Endodermal cell (in vitro differentiated cells): ENCODE measurements around the gene CPN2. TPM values are rescaled to one million over a fixed set of nuclear protein-coding genes. Genes with fewer than 3 reads are reported as not detected.

Experiments
- DNase-seq: peaks from one replicate; pipeline ENCODE4 v3.0.0-alpha.2; 2017
- H3K27ac ChIP-seq: 2 replicates; pipeline ENCODE4 v1.5.1; 2013; ENCODE audit warnings: mild to moderate bottlenecking, low read depth, low read length, moderate library complexity
- H3K27me3 ChIP-seq: 2 replicates; pipeline ENCODE4 v1.6.1; 2013; ENCODE audit warnings: mild to moderate bottlenecking, low read length, moderate library complexity; ENCODE audit not compliant: insufficient read depth, control insufficient read depth, poor library complexity, severe bottlenecking
- H3K36me3 ChIP-seq: 2 replicates; pipeline ENCODE4 v1.7.0; 2013; ENCODE audit warnings: mild to moderate bottlenecking, low read length, moderate library complexity; ENCODE audit not compliant: control insufficient read depth, insufficient read depth
- H3K4me1 ChIP-seq: one replicate; pipeline ENCODE4 v1.7.0; 2013; ENCODE audit warnings: low read length; ENCODE audit not compliant: control insufficient read depth, insufficient read depth
- H3K4me3 ChIP-seq: 2 replicates; pipeline ENCODE4 v1.5.1; 2013; ENCODE audit warnings: mild to moderate bottlenecking, low read length, moderate library complexity
- H3K9ac ChIP-seq: 2 replicates; pipeline ENCODE4 v1.6.1; 2013; ENCODE audit warnings: mild to moderate bottlenecking, low read length, moderate library complexity; ENCODE audit not compliant: poor library complexity, severe bottlenecking; ENCODE audit errors: extremely low read depth
- H3K9me3 ChIP-seq: 2 replicates; pipeline ENCODE4 v1.6.1; 2013; ENCODE audit warnings: mild to moderate bottlenecking, low read length, moderate library complexity; ENCODE audit not compliant: control insufficient read depth
- H3K27ac Mint-ChIP-seq: 2 replicates; pipeline ENCODE4 v1.8.0; 2020; ENCODE audit warnings: mixed read lengths
- H3K27me3 Mint-ChIP-seq: 2 replicates; pipeline ENCODE4 v1.8.0; 2021; ENCODE audit warnings: mild to moderate bottlenecking, mixed read lengths; ENCODE audit not compliant: insufficient read depth
- H3K36me3 Mint-ChIP-seq: 2 replicates; pipeline ENCODE4 v1.8.0; 2020; ENCODE audit warnings: low read depth, mixed read lengths
- H3K4me1 Mint-ChIP-seq: 2 replicates; pipeline ENCODE4 v1.8.0; 2020; ENCODE audit warnings: mixed read lengths
- H3K4me3 Mint-ChIP-seq: 2 replicates; pipeline ENCODE4 v1.8.0; 2020; ENCODE audit warnings: mild to moderate bottlenecking, moderate library complexity, mixed read lengths
- H3K9me3 Mint-ChIP-seq: 2 replicates; pipeline ENCODE4 v1.8.0; 2020; ENCODE audit warnings: mild to moderate bottlenecking, mixed read lengths
- WGBS, 2 experiments: methylation state at CpG; one replicate each; pipeline versions ENCODE4 v1.1.5 to v1.1.7; 2013; ENCODE audit warnings: missing lambda C conversion rate in 2 of 2, mixed read lengths in 1 of 2; ENCODE audit not compliant: insufficient coverage in 1 of 2, insufficient read length in 1 of 2; 5-methylcytosine and 5-hydroxymethylcytosine counted together
- total RNA-seq, 2 donors: library from RNA; stranded (reverse); fragmentation: NEBNext Ultra II Directional in 1 of 2; extraction: Animal tissue kit (Norgen Biotek cat#: 25700) in 1 of 2; gene quantifications; 2 replicates in 1 of 2; 3 replicates in 1 of 2; pipeline ENCODE4 v1.2.1, GENCODE V29; 2021
- TF ChIP-seq, protein P1 (sequence below): fragments of 200-600 bp; sonication (generic); conservative IDR thresholded peaks from 2 replicates; pipeline ENCODE4 v1.5.0; 2021; ENCODE audit warnings: antibody characterized with exemption, mild to moderate bottlenecking

Gene CPN2
- total RNA-seq, 2 donors from 2014 or later, result 0.22 TPM; not detected in 1

DNA sequence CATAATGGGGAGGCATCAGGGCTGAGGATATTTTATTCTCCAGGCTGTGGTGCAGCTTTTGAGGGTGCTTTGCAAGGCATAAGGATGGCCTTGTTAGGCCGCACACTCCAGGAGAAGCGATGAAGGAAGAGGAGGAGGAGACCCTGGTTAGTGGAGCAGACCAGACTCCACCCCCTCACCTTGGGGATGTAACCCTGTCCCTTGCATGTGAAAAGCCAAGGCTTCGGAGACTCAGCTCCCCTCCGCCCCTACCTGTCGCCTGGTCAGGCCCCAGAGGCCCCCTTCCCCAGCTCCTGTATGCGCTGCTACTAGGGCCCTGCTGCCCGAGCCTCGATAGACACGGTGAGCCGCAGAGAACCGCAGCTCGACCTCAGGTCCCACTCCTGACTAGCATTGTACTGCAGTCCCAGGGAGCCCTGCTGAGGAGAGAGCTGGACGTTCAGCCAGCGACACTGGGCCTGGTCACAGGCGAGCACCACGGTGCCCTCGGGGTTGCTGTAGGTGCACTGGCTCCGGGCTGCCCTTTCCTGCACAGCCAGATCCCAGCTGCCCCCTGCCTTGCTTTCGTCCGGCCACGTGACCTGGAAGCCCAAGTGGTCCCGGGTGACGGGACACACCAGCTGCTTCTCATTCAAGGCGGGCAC is 10.2 kb downstream of the CPN2 start:
- Mint-ChIP-seq H3K36me3 (no peaks in the 10 kb centered on the region), H3K9me3 (no peaks in the 10 kb centered on the region), H3K27me3 (peaks cover 33% of the 10 kb centered on the region), H3K4me3 (no peak overlapping the region), H3K27ac (peak overlapping the region; percentile 49), H3K4me1 (peaks cover 32% of the 10 kb centered on the region)
- no peaks in the 10 kb centered on the region for H3K36me3 ChIP-seq
- H3K4me1 ChIP-seq, result peaks cover 21% of the 10 kb centered on the region
- peak; percentile 79 for DNase-seq
- H3K9me3 ChIP-seq, result no peaks in the 10 kb centered on the region
- 79 to 83% methylated on average over 15 to 24 of the region's 24 CpGs for WGBS, 2 experiments
- H3K27me3 ChIP-seq, result peaks cover 18% of the 10 kb centered on the region
- no peak overlapping the region for H3K4me3 ChIP-seq
- TF ChIP-seq, protein P1, sequence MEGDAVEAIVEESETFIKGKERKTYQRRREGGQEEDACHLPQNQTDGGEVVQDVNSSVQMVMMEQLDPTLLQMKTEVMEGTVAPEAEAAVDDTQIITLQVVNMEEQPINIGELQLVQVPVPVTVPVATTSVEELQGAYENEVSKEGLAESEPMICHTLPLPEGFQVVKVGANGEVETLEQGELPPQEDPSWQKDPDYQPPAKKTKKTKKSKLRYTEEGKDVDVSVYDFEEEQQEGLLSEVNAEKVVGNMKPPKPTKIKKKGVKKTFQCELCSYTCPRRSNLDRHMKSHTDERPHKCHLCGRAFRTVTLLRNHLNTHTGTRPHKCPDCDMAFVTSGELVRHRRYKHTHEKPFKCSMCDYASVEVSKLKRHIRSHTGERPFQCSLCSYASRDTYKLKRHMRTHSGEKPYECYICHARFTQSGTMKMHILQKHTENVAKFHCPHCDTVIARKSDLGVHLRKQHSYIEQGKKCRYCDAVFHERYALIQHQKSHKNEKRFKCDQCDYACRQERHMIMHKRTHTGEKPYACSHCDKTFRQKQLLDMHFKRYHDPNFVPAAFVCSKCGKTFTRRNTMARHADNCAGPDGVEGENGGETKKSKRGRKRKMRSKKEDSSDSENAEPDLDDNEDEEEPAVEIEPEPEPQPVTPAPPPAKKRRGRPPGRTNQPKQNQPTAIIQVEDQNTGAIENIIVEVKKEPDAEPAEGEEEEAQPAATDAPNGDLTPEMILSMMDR, result no peak
- no peak overlapping the region for H3K9ac ChIP-seq
- no peak overlapping the region for H3K27ac ChIP-seq

DNA sequence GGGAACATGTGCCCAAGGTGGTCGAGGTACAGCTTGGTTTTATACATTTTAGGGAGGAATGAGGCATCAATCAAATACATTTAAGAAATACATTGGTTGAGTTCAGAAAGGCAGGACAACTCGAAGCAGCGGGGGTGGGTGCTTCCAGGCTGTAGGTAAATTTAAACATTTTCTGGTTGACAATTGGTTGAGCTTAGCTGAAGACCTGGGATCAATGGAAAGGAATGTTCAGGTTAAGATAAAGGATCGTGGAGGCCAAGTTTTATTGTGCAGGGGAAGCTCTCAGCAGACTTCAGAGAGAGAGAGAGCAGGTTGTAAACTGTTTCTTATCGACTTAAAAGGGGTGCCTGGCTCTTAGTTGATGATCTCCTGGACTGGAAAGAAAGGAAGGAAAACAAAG is 11.3 kb downstream of the CPN2 start:
- no peak overlapping the region for H3K4me3 ChIP-seq
- H3K27me3 Mint-ChIP-seq, result peaks cover 30% of the 10 kb centered on the region
- peaks cover 21% of the 10 kb centered on the region for H3K4me1 ChIP-seq
- H3K36me3 ChIP-seq, result no peaks in the 10 kb centered on the region
- peaks cover 32% of the 10 kb centered on the region for H3K4me1 Mint-ChIP-seq
- peak overlapping the region; percentile 90 for H3K27ac Mint-ChIP-seq
- H3K9me3 Mint-ChIP-seq, result no peaks in the 10 kb centered on the region
- DNase-seq, result peak; percentile 67
- TF ChIP-seq, protein P1, result no peak
- no peak overlapping the region for H3K27ac ChIP-seq
- H3K9ac ChIP-seq, result peak overlapping the region; percentile 39
- peaks cover 18% of the 10 kb centered on the region for H3K27me3 ChIP-seq
- no peaks in the 10 kb centered on the region for H3K9me3 ChIP-seq
- WGBS, 2 experiments, result 37 to 38% methylated on average over 3 to 5 of the region's 5 CpGs
- H3K4me3 Mint-ChIP-seq, result peak overlapping the region; percentile 9
- H3K36me3 Mint-ChIP-seq, result no peaks in the 10 kb centered on the region

DNA sequence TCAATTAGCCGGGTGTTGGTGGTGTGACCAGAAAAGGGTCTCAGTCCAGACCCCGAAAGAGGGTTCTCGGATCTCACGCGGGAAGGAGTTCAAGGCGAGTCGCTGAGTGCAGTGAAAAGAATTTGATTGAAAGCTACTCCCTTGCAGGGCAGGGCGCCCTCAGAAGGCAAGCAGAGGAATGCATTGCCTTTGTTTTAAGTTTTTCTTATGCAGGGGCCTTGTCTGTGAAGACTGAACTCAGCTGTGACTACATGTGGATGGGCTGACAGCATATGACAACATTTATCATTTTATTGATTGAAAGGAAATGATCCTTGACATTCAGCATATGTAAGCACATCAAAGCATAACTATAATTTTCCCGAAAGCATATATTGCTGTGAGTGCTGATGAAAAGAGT is 11.8 kb downstream of the CPN2 start:
- Histone ChIP-seq H3K4me1 (peaks cover 21% of the 10 kb centered on the region), H3K9me3 (no peaks in the 10 kb centered on the region), H3K4me3 (no peak overlapping the region), H3K36me3 (no peaks in the 10 kb centered on the region), H3K27ac (no peak overlapping the region), H3K9ac (peak overlapping the region; percentile 39), H3K27me3 (peaks cover 18% of the 10 kb centered on the region)
- Mint-ChIP-seq H3K36me3 (no peaks in the 10 kb centered on the region), H3K27ac (peak overlapping the region; percentile 90), H3K27me3 (peaks cover 31% of the 10 kb centered on the region), H3K4me3 (peak overlapping the region; percentile 9), H3K9me3 (no peaks in the 10 kb centered on the region), H3K4me1 (peaks cover 32% of the 10 kb centered on the region)
- 22 to 45% methylated on average over 8 to 9 of the region's 9 CpGs for WGBS, 2 experiments
- TF ChIP-seq, protein P1, result peak; percentile 75
- peak; percentile 79 for DNase-seq
